GM12875 (cell line): ENCODE data around the gene NFATC4.

Source experiments
- H3K4me3 ChIP-seq: one replicate; pipeline ENCODE4 v1.5.1; 2011; ENCODE audit warnings: low read depth, low read length, control low read depth
- CTCF ChIP-seq: IDR thresholded peaks from 2 replicates; pipeline ENCODE4 v1.5.1; 2011; ENCODE audit warnings: low read depth, mild to moderate bottlenecking, control low read depth, inconsistent platforms, low read length, moderate library complexity, borderline replicate concordance; ENCODE audit not compliant: insufficient read depth

Gene NFATC4

DNA sequence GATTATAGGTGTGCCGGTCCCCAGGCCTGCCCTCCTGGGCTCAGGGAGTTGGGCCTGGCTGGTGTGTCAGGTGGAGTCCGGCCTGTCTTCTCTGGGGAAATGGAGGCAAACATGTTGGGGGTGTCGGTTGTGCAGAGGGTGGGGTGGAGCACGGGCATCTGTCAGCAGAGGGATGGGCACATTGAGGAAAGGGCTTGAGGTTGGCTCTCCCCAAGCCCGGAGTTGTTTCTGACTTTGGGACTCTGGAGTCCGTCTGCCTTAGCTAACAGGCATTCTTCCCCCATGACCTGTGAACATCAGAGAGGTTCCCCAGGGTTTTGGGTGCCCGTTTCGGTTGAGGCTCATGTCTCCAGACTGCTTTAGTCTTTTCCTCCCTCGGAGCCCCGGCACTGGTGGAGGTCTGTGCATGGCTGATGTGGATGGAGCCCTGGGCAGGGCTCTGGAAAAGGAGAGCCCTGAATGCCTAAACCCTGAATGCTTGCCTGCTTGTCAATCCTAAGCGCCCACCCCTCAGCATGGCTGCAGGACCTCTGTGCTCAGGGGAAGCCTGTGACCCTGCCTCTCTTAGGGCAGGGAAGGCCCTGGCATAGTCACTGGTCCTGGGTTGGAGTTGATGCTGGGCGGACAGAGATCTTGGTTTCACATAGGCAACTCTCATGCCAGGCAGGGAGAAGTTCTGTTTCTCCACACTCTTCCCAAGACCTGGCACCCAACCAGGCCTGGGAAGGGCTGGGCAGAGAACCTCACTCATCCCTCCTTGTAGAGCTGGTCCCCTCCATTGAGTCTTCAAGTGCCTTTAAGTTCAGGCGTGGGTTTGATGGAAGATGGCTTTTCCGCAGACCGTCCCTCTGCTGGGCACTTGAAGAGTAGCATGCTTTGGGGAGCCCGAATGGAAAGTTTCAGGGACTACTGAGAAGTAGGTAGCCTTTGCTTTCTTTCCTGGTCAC lies 43.7 kb downstream of the NFATC4 start:
- no peak overlapping the region for H3K4me3 ChIP-seq
- peak; percentile 80 for TF ChIP-seq CTCF

DNA sequence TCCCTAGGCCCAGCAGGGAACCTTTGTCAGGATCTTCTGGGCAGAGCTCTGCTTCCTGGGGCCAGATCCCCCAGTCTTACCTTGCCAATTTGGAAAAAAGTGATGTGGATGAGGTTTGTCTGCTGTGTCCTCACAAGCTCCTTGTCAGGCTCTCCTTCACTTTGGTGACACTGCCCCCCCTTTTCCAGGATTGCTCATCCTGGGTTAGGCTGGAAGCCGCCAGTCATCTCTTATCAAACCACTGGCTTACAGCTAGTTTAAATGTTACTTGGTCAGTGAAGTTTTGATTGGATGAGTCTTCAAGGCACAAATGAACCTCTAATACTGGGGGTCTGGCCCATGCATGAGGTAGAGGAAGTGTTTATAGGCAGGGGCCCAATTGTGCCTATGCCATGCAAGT lies 46.1 kb downstream of the NFATC4 start:
- no peak overlapping the region for H3K4me3 ChIP-seq
- TF ChIP-seq CTCF = no peak

DNA sequence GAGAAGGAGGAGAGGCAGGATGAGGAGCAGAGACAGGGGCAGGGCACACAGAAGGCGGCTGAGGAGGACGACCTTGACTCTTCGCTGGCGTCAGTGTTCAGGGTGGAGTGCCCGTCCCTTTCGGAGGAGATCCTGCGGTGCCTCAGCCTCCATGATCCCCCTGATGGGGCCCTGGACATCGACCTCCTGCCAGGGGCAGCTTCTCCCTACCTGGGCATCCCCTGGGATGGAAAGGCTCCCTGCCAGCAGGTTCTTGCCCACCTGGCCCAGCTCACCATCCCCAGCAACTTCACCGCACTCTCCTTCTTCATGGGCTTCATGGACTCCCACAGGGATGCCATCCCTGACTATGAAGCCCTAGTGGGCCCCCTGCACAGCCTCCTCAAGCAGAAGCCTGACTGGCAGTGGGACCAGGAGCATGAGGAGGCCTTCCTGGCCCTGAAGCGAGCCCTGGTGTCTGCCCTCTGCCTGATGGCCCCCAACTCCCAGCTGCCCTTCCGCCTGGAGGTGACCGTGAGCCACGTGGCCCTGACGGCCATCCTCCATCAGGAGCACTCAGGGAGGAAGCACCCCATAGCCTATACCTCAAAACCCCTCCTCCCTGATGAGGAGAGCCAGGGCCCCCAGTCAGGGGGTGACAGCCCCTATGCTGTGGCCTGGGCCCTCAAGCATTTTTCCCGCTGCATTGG lies 46.9 kb downstream of the NFATC4 start:
- TF ChIP-seq CTCF = no peak
- no peak overlapping the region for H3K4me3 ChIP-seq

DNA sequence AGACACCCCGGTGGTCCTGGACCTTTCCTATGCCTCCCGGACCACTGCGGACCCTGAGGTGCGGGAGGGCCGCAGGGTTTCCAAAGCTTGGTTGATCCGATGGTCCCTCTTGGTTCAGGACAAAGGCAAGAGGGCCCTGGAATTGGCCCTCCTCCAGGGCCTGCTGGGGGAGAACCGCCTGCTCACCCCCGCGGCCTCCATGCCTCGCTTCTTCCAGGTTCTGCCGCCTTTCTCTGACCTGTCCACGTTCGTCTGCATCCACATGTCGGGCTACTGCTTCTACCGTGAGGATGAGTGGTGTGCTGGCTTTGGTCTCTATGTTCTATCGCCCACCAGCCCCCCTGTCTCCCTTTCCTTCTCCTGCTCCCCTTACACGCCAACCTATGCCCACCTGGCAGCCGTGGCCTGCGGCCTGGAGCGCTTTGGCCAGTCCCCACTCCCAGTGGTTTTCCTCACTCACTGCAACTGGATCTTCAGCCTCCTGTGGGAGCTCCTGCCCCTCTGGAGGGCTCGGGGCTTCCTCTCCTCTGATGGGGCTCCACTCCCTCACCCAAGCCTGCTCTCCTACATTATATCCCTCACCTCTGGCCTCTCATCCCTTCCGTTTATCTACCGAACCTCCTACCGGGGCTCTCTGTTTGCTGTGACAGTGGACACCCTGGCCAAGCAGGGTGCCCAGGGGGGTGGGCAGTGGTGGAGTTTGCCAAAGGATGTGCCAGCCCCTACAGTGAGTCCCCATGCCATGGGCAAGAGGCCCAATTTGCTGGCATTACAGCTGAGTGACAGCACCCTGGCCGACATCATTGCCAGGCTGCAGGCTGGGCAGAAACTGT lies 47.7 kb downstream of the NFATC4 start:
- TF ChIP-seq CTCF = no peak
- no peak overlapping the region for H3K4me3 ChIP-seq

GRCh38 chr14:24416254-24416931 lies 48.4 kb downstream of the NFATC4 start:
- H3K4me3 ChIP-seq = no peak overlapping the region
- no peak for TF ChIP-seq CTCF

DNA sequence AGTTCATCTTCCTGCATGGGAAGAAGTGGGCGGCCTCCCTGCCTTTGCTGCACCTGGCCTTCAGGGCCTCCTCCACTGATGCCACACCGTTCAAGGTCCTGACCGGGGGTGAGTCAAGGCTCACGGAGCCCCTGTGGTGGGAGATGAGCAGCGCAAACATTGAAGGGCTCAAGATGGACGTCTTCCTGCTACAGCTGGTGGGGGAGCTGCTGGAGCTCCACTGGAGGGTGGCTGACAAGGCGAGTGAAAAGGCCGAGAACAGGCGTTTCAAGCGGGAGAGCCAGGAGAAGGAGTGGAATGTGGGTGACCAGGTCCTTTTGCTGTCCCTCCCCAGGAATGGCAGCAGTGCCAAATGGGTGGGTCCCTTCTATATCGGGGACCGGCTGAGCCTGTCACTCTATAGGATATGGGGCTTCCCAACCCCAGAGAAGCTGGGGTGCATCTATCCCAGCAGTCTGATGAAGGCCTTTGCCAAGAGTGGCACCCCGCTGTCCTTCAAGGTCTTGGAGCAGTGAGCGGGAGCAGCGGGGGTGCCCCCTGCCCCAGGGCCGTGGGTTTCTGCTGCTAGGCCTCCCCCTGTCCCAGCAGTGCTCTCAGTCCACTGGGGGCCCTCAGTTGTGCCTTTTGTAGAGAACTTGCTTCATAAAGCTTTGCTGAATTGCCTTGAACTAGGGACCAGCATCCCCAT lies 49.1 kb downstream of the NFATC4 start:
- H3K4me3 ChIP-seq = no peak overlapping the region

More for the DNA sequence above, 49.1 kb downstream of the NFATC4 start:
- TF ChIP-seq CTCF = no peak
